GM21825 (cell line): ENCODE results near the gene TERB1.
"Not testable (repeated sequence)": the region's sequence is repeated elsewhere in the genome, so short reads cannot be mapped to it uniquely, and the experiment has no call there.

ENCODE experiments used
- ATAC-seq: cut with Tn5 transposase; IDR thresholded peaks from one replicate; pipeline ENCODE4 v1.9.1; 2021; ENCODE audit warnings: mild to moderate bottlenecking, moderate library complexity; ENCODE audit not compliant: unreplicated experiment

TERB1 gene

GRCh38 chr16:66830422-66831404, 29.3 kb upstream of the TERB1 start, which contains the start of gene NAE1:
Gene NAE1 (minus strand): TSS chr16:66830976. CDS start chr16:66830899, 77 bp downstream.
- peak; percentile 85 for ATAC-seq

- ATAC-seq = no peak
These were observed 22.6 kb upstream of the TERB1 start for GRCh38 chr16:66824006-66824405.

GRCh38 chr16:66814734-66815133, 13.3 kb upstream of the TERB1 start:
- no peak for ATAC-seq

GRCh38 chr16:66811043-66811442, 9.7 kb upstream of the TERB1 start:
- ATAC-seq = no peak

- no peak for ATAC-seq
These were observed 9.0 kb upstream of the TERB1 start for GRCh38 chr16:66810391-66810790.

- ATAC-seq = no peak
These were observed 8.4 kb upstream of the TERB1 start for GRCh38 chr16:66809765-66810164.

GRCh38 chr16:66802159-66802558, 775 bp upstream of the TERB1 start:
- ATAC-seq = no peak

GRCh38 chr16:66800856-66801255, 528 bp downstream of the TERB1 start:
- no peak for ATAC-seq

- no peak for ATAC-seq
These were observed 3.2 kb downstream of the TERB1 start for GRCh38 chr16:66798161-66798560.

- ATAC-seq = not testable (repeated sequence)
These were observed 7.4 kb downstream of the TERB1 start for GRCh38 chr16:66793984-66794383.

- ATAC-seq = no peak
These were observed 11.2 kb downstream of the TERB1 start for GRCh38 chr16:66790130-66790733.

- ATAC-seq = no peak
These were observed 14.0 kb downstream of the TERB1 start for GRCh38 chr16:66787427-66787826.

- no peak for ATAC-seq
These were observed 14.8 kb downstream of the TERB1 start for GRCh38 chr16:66786551-66786950.

- no peak for ATAC-seq
These were observed 24.9 kb downstream of the TERB1 start for GRCh38 chr16:66776457-66776856.

GRCh38 chr16:66774981-66775380, 26.4 kb downstream of the TERB1 start:
- ATAC-seq = no peak

- no peak for ATAC-seq
These were observed 43.3 kb downstream of the TERB1 start for GRCh38 chr16:66758086-66758485.

GRCh38 chr16:66754819-66755218, 46.6 kb downstream of the TERB1 start:
- no peak for ATAC-seq

GRCh38 chr16:66754211-66754610, 47.2 kb downstream of the TERB1 start:
- no peak for ATAC-seq

- no peak for ATAC-seq
These were observed 48.4 kb downstream of the TERB1 start for GRCh38 chr16:66752958-66753357.

- no peak for ATAC-seq
These were observed 49.0 kb downstream of the TERB1 start for GRCh38 chr16:66752379-66752778.

GRCh38 chr16:66751992-66752322, 49.4 kb downstream of the TERB1 start:
- no peak for ATAC-seq

- peak; percentile 89 for ATAC-seq
These were observed 49.9 kb downstream of the TERB1 start, which contains the start of gene DYNC1LI2 for GRCh38 chr16:66751303-66751991. Gene DYNC1LI2 (minus strand): TSS chr16:66751609. CDS start chr16:66751591, 18 bp downstream.
